GM12801 (cell line): ENCODE measurements around the gene MBL2.

Experiments
- TF ChIP-seq, protein P1 (sequence below): IDR thresholded peaks from one replicate; pipeline ENCODE4 v1.5.1; 2011; ENCODE audit warnings: control low read depth; ENCODE audit not compliant: insufficient read length; ENCODE audit errors: extremely low read depth

The MBL2 gene

DNA sequence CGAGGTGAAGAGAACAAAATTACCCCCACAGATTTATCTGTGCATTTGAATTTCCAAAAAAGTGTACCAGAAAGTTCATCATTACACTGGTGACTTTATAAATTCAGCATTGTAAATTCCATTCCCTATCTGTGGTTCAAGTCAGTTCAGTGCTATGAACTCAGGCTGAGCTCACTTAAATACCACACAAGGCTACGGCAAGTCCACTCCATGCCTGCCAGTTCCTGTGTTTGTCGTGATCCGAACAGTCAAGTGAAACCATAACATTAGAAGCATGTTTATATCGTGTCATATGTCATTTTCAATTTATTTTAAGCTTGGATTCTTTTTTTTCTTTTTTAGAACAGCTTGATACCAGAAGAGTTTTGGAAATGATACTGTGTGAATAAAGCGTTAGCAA lies 14.8 kb downstream of the MBL2 start:
- TF ChIP-seq, protein P1, sequence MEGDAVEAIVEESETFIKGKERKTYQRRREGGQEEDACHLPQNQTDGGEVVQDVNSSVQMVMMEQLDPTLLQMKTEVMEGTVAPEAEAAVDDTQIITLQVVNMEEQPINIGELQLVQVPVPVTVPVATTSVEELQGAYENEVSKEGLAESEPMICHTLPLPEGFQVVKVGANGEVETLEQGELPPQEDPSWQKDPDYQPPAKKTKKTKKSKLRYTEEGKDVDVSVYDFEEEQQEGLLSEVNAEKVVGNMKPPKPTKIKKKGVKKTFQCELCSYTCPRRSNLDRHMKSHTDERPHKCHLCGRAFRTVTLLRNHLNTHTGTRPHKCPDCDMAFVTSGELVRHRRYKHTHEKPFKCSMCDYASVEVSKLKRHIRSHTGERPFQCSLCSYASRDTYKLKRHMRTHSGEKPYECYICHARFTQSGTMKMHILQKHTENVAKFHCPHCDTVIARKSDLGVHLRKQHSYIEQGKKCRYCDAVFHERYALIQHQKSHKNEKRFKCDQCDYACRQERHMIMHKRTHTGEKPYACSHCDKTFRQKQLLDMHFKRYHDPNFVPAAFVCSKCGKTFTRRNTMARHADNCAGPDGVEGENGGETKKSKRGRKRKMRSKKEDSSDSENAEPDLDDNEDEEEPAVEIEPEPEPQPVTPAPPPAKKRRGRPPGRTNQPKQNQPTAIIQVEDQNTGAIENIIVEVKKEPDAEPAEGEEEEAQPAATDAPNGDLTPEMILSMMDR, result no peak

DNA sequence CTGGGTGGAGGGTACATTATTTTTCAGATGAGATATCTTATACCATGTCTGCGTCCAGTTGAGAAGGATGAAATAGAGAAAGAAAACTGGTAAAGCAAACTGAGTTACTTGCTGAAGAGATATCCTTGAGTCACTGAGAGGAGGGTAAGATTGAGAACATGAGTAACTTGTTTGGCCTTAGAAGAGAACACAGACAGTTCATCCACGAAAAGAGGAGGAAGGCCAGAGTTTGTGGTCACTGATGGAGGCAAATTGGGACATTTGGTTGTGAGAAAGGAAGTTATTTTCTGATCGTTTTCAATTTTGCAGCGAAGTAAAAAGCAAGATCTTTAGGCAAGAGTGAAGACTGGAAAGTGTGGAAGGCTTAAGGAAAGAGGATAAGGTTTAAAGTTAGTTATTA lies 15.6 kb downstream of the MBL2 start:
- TF ChIP-seq, protein P1, result no peak

DNA sequence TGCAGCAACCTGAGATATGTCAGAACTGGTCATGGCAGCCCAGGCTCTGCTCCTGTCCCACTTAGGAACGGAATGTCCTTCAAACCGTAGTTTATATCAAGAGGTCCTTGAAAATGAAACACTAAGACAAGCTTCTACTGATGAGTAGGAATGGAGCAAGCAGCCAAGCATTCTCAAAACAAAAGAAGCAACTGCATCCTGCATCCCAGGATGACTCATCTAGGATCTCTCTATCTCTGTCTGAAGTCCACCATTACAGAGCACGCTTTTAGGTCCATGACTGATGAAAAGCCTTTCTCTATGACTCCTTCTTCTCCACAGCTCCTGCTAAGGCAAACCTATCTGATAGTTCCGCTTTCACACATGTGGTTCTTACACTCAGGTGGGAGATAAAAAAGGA lies 16.3 kb downstream of the MBL2 start:
- TF ChIP-seq, protein P1, result no peak

GRCh38 chr10:52755297-52756062 lies 17.1 kb downstream of the MBL2 start:
- TF ChIP-seq, protein P1, result no peak

- TF ChIP-seq, protein P1, result no peak
These were observed 19.7 kb downstream of the MBL2 start for GRCh38 chr10:52752801-52753445.

DNA sequence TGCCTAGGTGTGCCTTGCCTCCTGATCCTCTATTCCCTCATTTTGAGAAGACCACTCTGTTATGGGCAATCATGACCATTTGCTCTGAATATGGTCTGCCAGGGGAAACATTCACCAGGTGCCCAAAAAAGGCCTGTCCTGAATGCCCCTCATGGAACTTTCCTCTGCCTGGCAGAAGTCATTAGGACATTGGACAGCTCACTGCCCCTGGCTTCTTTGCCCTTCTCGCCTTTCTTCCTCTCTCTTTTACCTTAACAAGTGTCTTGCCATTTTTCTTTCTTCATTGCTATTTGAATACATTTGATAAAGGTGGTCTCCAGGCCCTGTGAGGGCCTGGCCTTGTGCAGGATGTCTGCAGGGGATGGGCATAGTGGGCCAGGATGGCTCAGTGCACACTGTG lies 20.3 kb downstream of the MBL2 start:
- TF ChIP-seq, protein P1, result no peak

GRCh38 chr10:52751337-52751736 lies 21.2 kb downstream of the MBL2 start:
- TF ChIP-seq, protein P1, result no peak
